CD8-positive, alpha-beta memory T cell (primary cell): ENCODE data around the gene ADK. TPM values are rescaled to one million over a fixed set of nuclear protein-coding genes. Genes with fewer than 3 reads are reported as not detected.
"Not testable (repeated sequence)": the region's sequence is repeated elsewhere in the genome, so short reads cannot be mapped to it uniquely, and the experiment has no call there.

Experiments
- CTCF ChIA-PET: fragments of 350-600 bp; sonication (Branson Sonifier 250); formaldehyde crosslinking; loops from one replicate; lab custom pipeline; 2021; ENCODE audit warnings: antibody characterized with exemption; lab: Charles Lee
- POLR2A ChIA-PET: fragments of 350-600 bp; sonication (Branson Sonifier 250); formaldehyde crosslinking; loops from one replicate; lab custom pipeline; 2021; ENCODE audit warnings: antibody characterized with exemption; lab: Charles Lee
- DNase-seq, 5 donors: peaks; one replicate each; pipeline versions ENCODE4 v3.0.0 to v3.0.0-alpha.2; 2020 to 2022; ENCODE audit warnings: mixed read lengths in 1 of 5
- H3K27ac ChIP-seq: one replicate; pipeline ENCODE4 v1.7.0; 2013; ENCODE audit warnings: low read depth, mild to moderate bottlenecking, low read length, moderate library complexity
- H3K27me3 ChIP-seq: 2 replicates; pipeline ENCODE4 v1.7.0; 2013; ENCODE audit warnings: low read length, mild to moderate bottlenecking; ENCODE audit not compliant: insufficient read depth, poor library complexity, severe bottlenecking
- H3K36me3 ChIP-seq: 2 replicates; pipeline ENCODE4 v1.7.0; 2013; ENCODE audit warnings: mild to moderate bottlenecking, low read length, moderate library complexity; ENCODE audit not compliant: insufficient read depth
- H3K4me1 ChIP-seq: 2 replicates; pipeline ENCODE4 v1.7.0; 2013; ENCODE audit warnings: mild to moderate bottlenecking, low read length, moderate library complexity; ENCODE audit not compliant: insufficient read depth
- H3K4me3 ChIP-seq: 2 replicates; pipeline ENCODE4 v1.7.0; 2013; ENCODE audit warnings: mild to moderate bottlenecking, low read length
- H3K9me3 ChIP-seq: 2 replicates; pipeline ENCODE4 v1.7.0; 2013; ENCODE audit warnings: mild to moderate bottlenecking, low read length
- H3K27ac Mint-ChIP-seq, 8 donors: one replicate each; pipeline ENCODE4 v1.8.0; 2020 to 2021; ENCODE audit warnings: mixed read lengths in 8 of 8, mild to moderate bottlenecking in 6 of 8, inconsistent platforms in 3 of 8, moderate library complexity in 3 of 8
- H3K27me3 Mint-ChIP-seq, 2 donors: one replicate each; pipeline ENCODE4 v1.8.0; 2020 to 2021; ENCODE audit warnings: mixed read lengths in 2 of 2, mild to moderate bottlenecking in 1 of 2, moderate library complexity in 1 of 2
- H3K36me3 Mint-ChIP-seq, 3 donors: one replicate each; pipeline ENCODE4 v1.8.0; 2020 to 2021; ENCODE audit warnings: mixed read lengths in 3 of 3, inconsistent platforms in 1 of 3, mild to moderate bottlenecking in 1 of 3
- H3K4me1 Mint-ChIP-seq, 3 donors: one replicate each; pipeline ENCODE4 v1.8.0; 2020 to 2021; ENCODE audit warnings: mixed read lengths in 3 of 3, inconsistent platforms in 1 of 3, mild to moderate bottlenecking in 1 of 3
- H3K4me3 Mint-ChIP-seq, 7 donors: one replicate each; pipeline ENCODE4 v1.8.0; 2020 to 2021; ENCODE audit warnings: mixed read lengths in 7 of 7, mild to moderate bottlenecking in 6 of 7, moderate library complexity in 4 of 7, inconsistent platforms in 2 of 7
- H3K9me3 Mint-ChIP-seq, 5 donors: one replicate each; pipeline ENCODE4 v1.8.0; 2020 to 2022; ENCODE audit warnings: mixed read lengths in 5 of 5, mild to moderate bottlenecking in 3 of 5, moderate library complexity in 2 of 5, inconsistent platforms in 1 of 5
- polyA plus RNA-seq: library from polyadenylated mRNA; unstranded; fragments of 300-500 nt; fragmentation: Illumina TruSeq; gene quantifications from one replicate; pipeline ENCODE4 v1.2.3, GENCODE V29; 2021
- total RNA-seq, 2 experiments: library from RNA; stranded (reverse); gene quantifications; one replicate each; pipeline ENCODE4 v1.2.3, GENCODE V29; 2021

Gene ADK
- total and polyA plus RNA-seq, 3 experiments from 2014 or later, result 54.1 to 65.1 (median 64.4) TPM

DNA sequence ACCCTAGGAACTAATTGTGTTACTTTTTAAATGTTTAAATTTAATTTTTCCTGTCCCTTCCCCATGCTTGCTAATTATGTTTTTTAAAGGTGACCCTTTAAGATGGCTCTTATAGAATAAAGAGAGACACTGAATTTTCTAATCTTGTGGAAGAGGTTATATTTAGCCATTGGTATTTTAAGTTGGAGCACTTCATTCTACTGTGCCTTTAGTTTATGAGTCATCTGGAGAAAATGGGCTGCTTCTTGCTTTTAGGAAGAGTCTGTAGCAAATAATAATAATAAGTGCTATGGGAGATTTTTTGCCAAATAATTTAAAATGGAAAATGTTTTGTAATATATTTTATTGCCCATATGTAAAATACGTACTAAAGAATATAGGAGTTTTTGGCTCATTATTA is 139.7 kb downstream of the ADK start:
- CTCF ChIA-PET, result no interaction called here
- no peak overlapping the region for H3K27ac ChIP-seq

DNA sequence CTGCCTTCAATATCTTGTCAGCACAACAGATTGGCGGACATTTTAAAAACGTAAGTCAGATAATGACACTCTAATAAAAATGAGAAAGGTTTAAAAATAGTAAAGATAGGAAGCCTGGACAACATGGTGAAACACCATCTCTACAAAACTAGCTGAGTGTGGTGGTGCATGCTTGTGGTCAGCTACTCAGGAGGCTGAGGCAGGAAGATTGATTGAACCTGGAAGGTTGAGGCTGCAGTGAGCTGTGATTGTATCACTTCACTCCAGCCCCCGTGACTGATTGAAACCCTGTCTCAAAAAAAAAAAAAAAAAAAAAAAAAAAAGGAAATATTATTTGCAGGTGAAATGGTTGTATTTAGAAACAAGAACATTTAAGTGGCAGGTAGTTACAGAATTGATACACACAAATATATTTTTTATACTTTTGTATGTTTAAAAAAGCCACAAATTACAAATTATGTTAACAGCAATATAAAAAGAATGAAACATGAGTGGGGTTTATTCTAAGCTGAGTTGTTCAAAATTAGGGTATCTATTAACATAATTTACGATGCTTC is 141.9 kb downstream of the ADK start:
- Mint-ChIP-seq H3K9me3 (no peaks in the 10 kb centered on the region), H3K27ac (no peak overlapping the region), H3K4me1 (peaks cover 9 to 28% (median 11%) of the 10 kb centered on the region in 3 donors), H3K4me3 (no peak overlapping the region), H3K27me3 (no peaks in the 10 kb centered on the region), H3K36me3 (peaks cover 2 to 10% (median 4%) of the 10 kb centered on the region in 3 donors)
- Histone ChIP-seq H3K4me1 (no peaks in the 10 kb centered on the region), H3K27me3 (no peaks in the 10 kb centered on the region), H3K36me3 (no peaks in the 10 kb centered on the region), H3K9me3 (no peaks in the 10 kb centered on the region), H3K4me3 (no peak overlapping the region), H3K27ac (no peak overlapping the region)
- ChIA-PET CTCF (no interaction called here), POLR2A (interaction anchor here (0.6 kb wide), 1 partner anchor 719 kb away, joined by 3 read pairs; no protein-coding TSS in a partner anchor)
- no peak for DNase-seq

More for the DNA sequence above, 139.7 kb downstream of the ADK start:
- H3K9me3 ChIP-seq, result no peaks in the 10 kb centered on the region
- no peak for DNase-seq
- no peaks in the 10 kb centered on the region for H3K4me1 ChIP-seq
- Mint-ChIP-seq H3K27me3 (no peaks in the 10 kb centered on the region), H3K36me3 (peaks cover 0 to 3% (median 0%) of the 10 kb centered on the region in 3 donors), H3K4me3 (no peak overlapping the region), H3K27ac (no peak overlapping the region), H3K4me1 (peaks cover 9 to 28% (median 11%) of the 10 kb centered on the region in 3 donors), H3K9me3 (no peaks in the 10 kb centered on the region)
- POLR2A ChIA-PET, result no interaction called here
- H3K27me3 ChIP-seq, result no peaks in the 10 kb centered on the region
- no peaks in the 10 kb centered on the region for H3K36me3 ChIP-seq
- H3K4me3 ChIP-seq, result no peak overlapping the region

DNA sequence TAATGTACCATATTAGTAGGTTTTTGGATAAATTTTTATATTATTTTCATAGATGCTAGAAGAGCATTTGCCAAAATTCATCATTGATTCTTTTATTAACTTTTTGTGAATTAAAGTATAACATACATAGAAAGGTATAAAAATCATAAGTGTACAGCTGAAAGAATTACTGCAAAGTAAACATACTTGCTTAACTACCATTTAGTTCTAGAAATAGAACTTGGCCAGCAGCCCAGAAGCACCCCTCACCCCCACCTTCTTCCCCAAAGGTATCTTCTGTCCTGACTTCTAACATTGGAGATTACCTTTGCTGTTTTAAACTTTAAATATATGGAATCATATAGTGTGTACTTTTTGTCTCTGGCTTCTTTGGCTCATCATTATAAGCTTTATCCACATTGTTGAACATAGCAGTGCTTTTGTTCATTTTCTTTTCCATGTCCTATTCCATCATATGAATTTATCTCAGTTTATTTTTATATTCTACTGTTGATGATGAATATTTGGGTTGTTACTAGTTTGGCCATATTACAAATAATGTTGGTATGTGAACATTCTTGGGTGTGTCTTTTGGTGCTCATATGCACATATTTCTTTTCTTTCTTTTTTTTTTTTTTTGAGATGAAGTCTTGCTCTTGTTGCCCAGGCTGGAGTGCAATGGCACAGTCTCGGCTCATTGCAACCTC is 142.8 kb downstream of the ADK start:
- ChIA-PET CTCF (no interaction called here), POLR2A (no interaction called here)
- Histone ChIP-seq H3K27me3 (no peaks in the 10 kb centered on the region), H3K4me1 (no peaks in the 10 kb centered on the region), H3K27ac (no peak overlapping the region), H3K4me3 (no peak overlapping the region), H3K9me3 (no peaks in the 10 kb centered on the region), H3K36me3 (no peaks in the 10 kb centered on the region)
- no peak for DNase-seq
- peaks cover 9 to 28% (median 11%) of the 10 kb centered on the region in 3 donors for H3K4me1 Mint-ChIP-seq
- peaks cover 2 to 10% (median 4%) of the 10 kb centered on the region in 3 donors for H3K36me3 Mint-ChIP-seq
- no peak overlapping the region for H3K4me3 Mint-ChIP-seq
- H3K9me3 Mint-ChIP-seq, result no peaks in the 10 kb centered on the region
- no peaks in the 10 kb centered on the region for H3K27me3 Mint-ChIP-seq
- H3K27ac Mint-ChIP-seq, result peak overlapping the region in 1 of 8 donors; percentile 29

DNA sequence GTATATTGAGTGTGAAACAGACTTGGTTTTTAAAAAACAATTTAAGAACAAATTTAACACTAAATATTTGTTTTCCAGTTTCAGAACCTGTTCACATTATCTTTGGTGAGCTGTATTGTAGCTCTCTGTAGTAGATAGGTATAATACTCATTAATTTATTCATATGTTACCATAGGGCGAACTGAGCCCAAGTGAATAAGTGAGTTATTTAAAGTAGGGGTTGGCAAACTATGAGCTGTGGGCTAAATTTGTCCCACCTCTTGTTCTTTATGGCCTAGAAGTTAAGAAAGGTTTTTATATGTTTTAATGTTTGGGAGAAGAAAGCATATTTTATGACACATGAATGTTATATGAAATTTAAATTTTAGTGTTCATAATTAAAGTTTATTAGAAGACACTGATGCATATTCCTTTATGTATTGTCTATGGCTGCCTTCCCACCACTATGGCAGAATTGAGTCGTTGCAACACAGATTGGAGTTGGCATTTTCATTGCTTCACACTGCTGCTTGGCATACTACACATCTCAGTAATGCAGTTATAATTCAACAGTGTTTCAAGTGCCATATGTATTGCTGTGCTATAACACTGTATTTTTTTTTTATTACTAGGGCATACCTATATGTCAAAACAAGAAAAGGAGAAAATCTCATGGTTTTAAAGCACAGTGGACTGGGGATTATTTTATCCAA is 146.5 kb downstream of the ADK start:
- no peaks in the 10 kb centered on the region for H3K4me1 ChIP-seq
- CTCF ChIA-PET, result no interaction called here
- H3K27me3 ChIP-seq, result no peaks in the 10 kb centered on the region
- Mint-ChIP-seq H3K36me3 (peaks cover 2 to 10% (median 7%) of the 10 kb centered on the region in 3 donors), H3K27ac (no peak overlapping the region), H3K27me3 (no peaks in the 10 kb centered on the region), H3K4me1 (peaks cover 15 to 22% (median 20%) of the 10 kb centered on the region in 3 donors), H3K9me3 (no peaks in the 10 kb centered on the region), H3K4me3 (no peak overlapping the region)
- no peak for DNase-seq
- H3K4me3 ChIP-seq, result no peak overlapping the region
- no peaks in the 10 kb centered on the region for H3K36me3 ChIP-seq
- no peak overlapping the region for H3K27ac ChIP-seq
- H3K9me3 ChIP-seq, result no peaks in the 10 kb centered on the region
- POLR2A ChIA-PET, result no interaction called here

DNA sequence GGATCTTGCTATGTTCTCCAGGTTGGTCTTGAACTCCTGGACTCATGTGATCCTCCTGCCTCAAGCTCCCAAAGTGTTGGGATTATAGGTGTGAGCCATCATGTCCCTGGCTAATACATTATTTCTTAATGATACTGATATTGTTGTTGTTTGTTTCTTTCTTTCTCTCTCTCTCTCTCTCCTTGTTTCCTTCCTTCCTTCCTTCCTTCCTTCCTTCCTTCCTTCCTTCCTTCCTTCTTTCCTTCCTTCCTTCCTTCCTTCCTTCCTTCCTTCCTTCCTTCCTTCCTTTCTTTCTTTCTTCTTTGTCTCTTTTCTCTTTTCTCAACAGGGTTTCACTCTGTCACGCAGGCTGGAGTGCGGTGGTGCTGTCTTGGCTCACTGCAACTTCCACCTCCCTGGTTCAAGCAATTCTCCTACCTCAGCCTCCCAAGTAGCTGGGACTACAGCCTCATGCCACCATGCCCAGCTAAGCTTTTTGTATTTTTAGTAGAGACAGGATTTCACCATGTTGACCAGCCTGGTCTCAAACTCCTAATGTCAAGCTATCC is 149.1 kb downstream of the ADK start:
- CTCF ChIA-PET, POLR2A ChIA-PET, H3K27me3 Mint-ChIP-seq, H3K27ac ChIP-seq, H3K9me3 Mint-ChIP-seq, DNase-seq, H3K4me3 ChIP-seq, H3K4me1 ChIP-seq, H3K36me3 ChIP-seq, H3K27me3 ChIP-seq, H3K9me3 ChIP-seq: not testable (repeated sequence)
- H3K27ac Mint-ChIP-seq, result peak overlapping the region in 5 of 8 donors; percentile 38 to 83 (median 72)
- H3K36me3 Mint-ChIP-seq, result peaks cover 2 to 10% (median 7%) of the 10 kb centered on the region in 3 donors
- peaks cover 10 to 21% (median 13%) of the 10 kb centered on the region in 3 donors for H3K4me1 Mint-ChIP-seq
- H3K4me3 Mint-ChIP-seq, result peak overlapping the region in 1 of 7 donors; percentile 33

DNA sequence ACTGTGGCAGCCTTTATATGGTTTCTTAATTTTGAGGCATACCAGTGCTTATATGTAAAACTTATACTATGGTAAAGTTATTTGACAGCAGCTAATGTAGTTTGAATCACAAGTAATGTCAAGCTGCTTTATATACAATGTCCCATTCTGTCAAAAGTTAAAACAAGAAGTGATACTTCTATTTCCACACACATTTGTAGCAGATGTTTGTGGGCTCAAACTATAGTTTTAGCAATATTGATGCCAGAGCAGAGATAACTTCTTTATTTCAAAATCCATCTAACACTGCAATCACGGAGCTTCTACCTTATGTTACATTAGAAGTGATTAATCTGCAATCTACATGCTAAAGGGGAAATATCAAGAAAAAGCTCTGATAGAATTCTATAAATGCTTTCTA is 149.6 kb downstream of the ADK start:
- H3K4me1 Mint-ChIP-seq, result peaks cover 12 to 26% (median 18%) of the 10 kb centered on the region in 3 donors
- H3K27ac Mint-ChIP-seq, result no peak overlapping the region
- ChIA-PET POLR2A (interaction anchor here (0.7 kb wide), 1 partner anchor 450 kb away, joined by 7 read pairs; no protein-coding TSS in a partner anchor), CTCF (no interaction called here)
- Histone ChIP-seq H3K27me3 (no peaks in the 10 kb centered on the region), H3K27ac (no peak overlapping the region), H3K4me3 (no peak overlapping the region), H3K36me3 (no peaks in the 10 kb centered on the region), H3K9me3 (no peaks in the 10 kb centered on the region), H3K4me1 (no peaks in the 10 kb centered on the region)
- peaks cover 0 to 10% (median 7%) of the 10 kb centered on the region in 3 donors for H3K36me3 Mint-ChIP-seq
- no peaks in the 10 kb centered on the region for H3K27me3 Mint-ChIP-seq
- no peaks in the 10 kb centered on the region for H3K9me3 Mint-ChIP-seq
- no peak overlapping the region for H3K4me3 Mint-ChIP-seq
- no peak for DNase-seq

DNA sequence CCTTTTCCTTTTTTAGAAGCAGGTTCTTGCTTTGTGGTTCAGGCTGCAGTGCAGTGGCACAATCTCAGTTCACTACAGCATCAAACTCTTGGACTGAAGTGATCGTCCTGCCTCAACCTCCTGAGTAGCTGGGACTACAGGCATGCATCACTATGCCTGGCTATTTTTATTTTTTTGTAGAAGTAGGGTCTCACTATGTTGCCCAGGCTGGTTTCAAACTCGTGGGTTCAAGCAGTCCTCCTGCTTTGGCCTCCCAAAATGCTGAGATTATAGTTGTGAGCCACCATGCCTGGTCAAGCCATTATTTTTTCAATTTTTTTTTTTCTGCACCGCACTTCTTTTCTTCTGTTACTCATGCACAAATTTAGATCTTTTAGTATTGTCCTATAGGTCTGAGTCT is 154.7 kb downstream of the ADK start:
- H3K27ac Mint-ChIP-seq, result no peak overlapping the region
- no peak overlapping the region for H3K4me3 Mint-ChIP-seq
- Histone ChIP-seq H3K27ac (no peak overlapping the region), H3K4me1 (no peaks in the 10 kb centered on the region), H3K27me3 (no peaks in the 10 kb centered on the region), H3K36me3 (no peaks in the 10 kb centered on the region), H3K9me3 (no peaks in the 10 kb centered on the region), H3K4me3 (no peak overlapping the region)
- DNase-seq, result no peak
- H3K36me3 Mint-ChIP-seq, result peaks cover 0 to under 1% (median 0%) of the 10 kb centered on the region in 3 donors
- peaks cover 16 to 42% (median 24%) of the 10 kb centered on the region in 3 donors for H3K4me1 Mint-ChIP-seq
- no peaks in the 10 kb centered on the region for H3K27me3 Mint-ChIP-seq
- POLR2A ChIA-PET, result no interaction called here
- CTCF ChIA-PET, result no interaction called here
- no peaks in the 10 kb centered on the region for H3K9me3 Mint-ChIP-seq
